HG02852 (cell line): Measurements from ENCODE around the gene JMJD4.

Experiments
- ATAC-seq: cut with Tn5 transposase; IDR thresholded peaks from one replicate; pipeline ENCODE4 v1.9.1; 2021; ENCODE audit warnings: mild to moderate bottlenecking, moderate library complexity; ENCODE audit not compliant: unreplicated experiment

Gene JMJD4, protein sequence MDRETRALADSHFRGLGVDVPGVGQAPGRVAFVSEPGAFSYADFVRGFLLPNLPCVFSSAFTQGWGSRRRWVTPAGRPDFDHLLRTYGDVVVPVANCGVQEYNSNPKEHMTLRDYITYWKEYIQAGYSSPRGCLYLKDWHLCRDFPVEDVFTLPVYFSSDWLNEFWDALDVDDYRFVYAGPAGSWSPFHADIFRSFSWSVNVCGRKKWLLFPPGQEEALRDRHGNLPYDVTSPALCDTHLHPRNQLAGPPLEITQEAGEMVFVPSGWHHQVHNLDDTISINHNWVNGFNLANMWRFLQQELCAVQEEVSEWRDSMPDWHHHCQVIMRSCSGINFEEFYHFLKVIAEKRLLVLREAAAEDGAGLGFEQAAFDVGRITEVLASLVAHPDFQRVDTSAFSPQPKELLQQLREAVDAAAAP

DNA sequence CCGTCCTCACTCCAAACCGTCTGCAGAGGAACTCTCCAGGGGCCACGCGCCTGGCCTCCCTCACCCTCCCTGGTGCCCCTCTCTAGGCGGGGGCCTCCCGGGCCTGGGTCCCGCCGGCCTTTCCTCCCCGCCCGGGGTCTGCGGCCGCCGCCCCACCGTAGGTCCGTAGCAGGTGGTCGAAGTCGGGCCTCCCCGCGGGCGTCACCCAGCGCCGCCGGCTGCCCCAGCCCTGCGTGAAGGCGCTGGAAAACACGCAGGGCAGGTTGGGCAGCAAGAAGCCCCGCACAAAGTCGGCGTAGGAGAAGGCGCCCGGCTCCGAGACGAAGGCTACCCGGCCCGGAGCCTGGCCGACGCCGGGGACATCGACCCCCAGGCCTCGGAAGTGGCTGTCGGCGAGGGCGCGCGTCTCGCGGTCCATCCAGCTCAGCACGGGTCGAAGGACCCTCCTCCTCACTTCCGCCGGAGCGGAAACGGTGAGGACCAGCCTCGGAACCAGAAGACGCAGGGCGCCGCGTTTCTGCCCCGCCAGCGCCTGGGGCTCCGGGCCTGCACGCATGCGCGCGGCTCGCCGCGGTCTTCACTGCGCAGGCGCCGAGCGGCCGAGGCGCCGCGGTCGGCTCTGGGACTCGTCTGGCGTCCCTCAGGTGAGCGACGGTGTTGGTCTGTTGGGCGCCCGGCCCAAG lies at the start of gene JMJD4, which contains the start of gene SNAP47:
TSS of gene JMJD4 (minus strand) at position 447 of the 683 bp plus-strand sequence. CDS start at position 418, 29 bp downstream.
TSS of gene SNAP47 (plus strand) at position 580 of the 683 bp plus-strand sequence. CDS start 12,302 bp downstream, outside the sequence.
- ATAC-seq: peak; percentile 94

DNA sequence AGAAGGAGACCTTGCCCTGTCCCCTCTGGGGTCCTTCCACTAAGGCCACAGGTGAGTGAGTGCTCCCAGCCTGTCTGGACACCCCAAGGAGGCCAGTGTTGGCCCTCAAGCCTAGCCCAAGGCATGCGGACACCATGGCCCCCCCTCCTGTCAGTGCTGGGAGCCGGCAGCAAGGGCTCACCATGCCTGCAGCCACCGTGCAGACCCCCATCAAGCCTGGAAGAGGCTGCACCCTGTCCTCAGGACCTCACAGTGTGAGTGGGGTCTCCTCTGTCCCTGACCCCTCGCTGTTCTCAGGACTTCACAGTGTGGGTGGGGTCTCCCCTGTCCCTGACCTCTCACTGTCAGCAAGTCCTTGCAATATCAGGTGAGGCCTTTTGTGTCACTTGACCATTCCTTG lies 47.1 kb upstream of the JMJD4 start:
- ATAC-seq: no peak

DNA sequence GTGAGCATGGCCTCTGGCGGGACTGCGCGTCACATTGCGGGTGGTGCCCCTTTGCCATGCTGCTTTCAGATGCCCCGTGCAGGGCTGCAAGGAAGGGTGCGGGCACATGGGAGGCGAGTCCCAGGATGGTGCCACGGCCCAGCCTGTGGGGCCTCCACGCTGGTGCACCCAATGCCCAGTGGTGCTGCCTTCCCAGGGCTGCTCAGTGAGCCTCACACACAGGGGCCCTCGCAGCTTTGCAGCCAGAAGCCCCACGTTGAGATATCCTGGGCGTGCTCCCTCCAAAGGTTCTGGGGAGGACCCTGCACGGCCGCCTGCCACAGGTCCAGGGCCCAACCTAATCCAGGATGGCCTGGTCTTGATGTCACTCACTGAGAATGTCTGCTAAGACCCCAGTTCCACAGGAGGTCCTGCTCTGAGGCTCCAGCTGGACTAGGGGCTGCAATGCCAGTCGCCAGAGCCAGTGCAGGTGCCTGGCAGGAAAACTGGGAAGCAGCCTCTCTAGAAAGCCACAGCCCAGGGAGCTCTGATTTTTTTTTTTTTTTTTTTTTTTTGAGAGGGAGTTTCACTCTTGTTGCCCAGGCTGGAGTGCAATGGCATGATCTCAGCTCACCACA lies 46.3 kb upstream of the JMJD4 start:
- ATAC-seq: no peak

DNA sequence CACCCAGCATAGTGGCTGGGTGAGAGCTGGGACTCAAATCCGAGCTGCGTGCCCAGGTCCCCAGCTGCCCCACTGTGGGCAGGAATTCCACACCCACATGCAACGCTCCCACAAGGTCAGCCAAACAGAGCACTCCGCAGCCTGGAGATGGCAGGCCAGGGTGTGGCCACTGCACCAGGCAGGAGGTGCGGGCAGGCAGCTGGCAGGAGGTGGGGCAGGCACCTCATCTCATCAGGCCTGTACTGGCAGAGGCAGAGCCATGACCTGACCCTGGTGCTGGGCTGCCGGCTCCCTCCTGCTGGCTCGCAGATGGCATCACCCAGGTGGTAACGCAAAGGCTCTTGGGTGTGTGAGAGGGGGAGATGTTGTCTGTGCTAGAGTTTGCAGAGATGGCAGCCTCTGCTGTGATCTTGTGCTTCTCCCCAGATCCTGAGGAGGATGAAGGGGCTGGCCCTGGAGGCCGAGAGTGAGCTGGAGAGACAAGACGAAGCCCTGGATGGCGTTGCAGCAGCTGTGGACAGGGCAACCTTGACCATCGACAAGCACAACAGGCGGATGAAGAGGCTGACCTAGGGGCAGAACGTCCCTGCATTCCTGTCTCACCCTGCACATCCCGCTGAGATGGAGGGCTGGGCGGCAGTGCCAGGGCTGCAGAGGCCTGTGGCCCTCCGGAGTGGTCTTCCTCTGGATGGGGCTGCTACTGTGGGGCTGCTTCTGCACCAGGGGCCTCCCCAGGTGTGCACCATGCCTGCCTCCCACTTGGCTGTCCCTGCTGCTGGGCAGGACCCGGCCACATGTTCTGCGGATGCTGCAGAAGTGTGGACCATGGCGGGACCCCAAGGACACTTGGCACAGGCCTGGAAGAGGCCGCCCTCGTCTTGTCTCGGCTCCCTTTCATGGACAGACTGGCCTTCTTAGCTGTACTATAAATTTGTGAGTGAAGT lies 45.3 kb upstream of the JMJD4 start:
- no peak for ATAC-seq

DNA sequence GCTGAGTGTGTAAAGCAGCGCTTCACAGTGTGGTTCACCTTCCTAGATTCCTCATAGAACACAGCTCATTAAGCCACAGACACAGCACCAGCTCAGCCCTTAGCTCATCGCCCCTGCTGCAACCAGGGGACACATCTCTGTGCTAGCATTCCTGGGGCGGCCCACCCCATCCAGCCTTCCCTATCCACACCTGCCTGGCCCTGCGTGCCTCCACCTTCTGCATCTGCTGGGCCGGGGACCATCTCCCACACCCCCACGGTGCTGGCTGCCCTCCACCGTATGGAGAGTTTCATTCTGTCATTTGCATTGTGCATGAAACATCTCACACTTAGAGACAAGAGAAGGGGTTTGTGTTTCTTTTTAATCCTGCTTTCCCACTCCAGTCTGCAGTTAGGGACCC lies 44.6 kb upstream of the JMJD4 start:
- no peak for ATAC-seq

DNA sequence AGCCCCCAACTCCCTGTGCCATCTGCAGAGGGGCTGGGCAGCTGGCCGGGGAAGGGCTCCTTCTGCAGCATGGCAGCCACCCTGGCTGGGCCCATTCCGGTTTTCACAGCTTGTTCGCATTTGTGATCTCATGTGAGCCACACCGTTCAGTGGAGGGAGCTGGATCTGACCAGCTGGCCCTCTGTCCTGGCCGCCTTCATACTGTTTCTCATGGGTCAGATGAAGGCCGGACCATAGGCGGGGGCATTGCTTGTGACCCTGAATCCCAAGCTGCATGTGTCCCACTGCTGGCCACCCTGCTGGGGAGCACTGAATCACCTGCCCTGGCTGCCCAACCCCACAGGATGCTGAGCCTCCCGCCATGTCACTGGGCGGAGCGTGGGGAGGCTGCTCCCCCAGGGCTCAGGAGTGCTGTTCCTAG lies 43.9 kb upstream of the JMJD4 start:
- no peak for ATAC-seq

DNA sequence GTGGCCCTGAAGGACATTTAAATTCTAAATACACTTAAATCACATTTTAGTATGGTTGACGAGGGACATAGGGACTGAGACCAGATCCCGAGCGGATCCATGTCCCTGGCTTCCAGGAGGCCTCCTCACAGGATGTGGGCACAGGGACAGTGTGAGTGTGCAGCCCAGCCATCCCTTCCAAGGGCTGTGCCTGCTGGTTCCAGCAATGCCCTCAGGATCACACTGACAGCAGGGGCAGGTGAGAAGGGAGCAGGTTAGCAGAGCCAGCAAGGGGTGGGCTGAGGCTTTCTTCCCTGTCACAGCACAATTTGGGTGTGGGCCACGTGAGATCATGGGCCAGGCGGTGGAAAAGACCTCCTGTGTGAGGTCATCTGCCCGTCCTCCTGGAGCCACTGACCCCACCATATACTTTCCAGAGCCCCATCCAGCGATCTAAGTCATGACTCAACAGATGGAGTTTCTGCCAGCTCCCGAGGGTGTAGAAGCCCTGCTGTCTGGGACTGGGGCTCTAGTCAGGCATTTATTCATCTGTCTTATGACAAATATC lies 43.4 kb upstream of the JMJD4 start:
- no peak for ATAC-seq

DNA sequence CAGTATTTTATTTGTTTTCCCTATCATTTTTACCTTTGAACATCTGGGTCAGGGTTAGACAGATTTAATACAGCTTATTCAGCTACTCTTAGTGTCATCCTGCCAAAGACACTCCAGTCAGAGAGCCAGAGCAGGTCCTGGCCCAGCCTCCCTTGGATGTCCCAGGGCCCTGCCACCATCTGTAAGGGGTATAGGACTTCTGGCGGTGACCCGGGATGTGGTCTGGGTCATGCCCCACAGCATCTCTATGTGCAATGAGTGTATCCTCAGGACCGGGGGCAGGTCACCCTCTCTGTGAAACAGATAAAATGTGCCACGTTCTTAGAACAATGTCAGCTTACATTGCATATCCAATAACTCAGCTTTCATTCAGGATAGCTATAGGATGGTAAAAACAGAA lies 42.5 kb upstream of the JMJD4 start:
- ATAC-seq: no peak

DNA sequence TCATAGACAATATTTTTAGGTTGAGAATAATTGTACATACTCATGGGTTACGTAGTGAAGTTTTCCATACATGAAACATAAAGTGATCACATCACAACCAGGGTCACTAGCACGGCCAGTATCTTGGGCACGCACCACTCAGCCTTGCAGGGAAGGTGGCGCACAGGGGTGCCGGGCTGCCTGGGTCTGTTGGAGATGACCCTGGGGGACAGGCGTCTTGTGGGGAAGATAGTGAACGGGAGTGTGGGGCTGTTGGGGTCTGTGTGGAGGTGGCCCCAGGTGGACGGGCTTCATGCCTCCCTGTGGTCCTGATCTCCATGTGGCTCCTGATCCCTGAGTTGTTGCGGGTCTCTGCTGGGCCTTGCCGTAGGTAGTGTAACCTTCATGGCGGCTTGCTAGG lies 42.1 kb upstream of the JMJD4 start:
- no peak for ATAC-seq

DNA sequence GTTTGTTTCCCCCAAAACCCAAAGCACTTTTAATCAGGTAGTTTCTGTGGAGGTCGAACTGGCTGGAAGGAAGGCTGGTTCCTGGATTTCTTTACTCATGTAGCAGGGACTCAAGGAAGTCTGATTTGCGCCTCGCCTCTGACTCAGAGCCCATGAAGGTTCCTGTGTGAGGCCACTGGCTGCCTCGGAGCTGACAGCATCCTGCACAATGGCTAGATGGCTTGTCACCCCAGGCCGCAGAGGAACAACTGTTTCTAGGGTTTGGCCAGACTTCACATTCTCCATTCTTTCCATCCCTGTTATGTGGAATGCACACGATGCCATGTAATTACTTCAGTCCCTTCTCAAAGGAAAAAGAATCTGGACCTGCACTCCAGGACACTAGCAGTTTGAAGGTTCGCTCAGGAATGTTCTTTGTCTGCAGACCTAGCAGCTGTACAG lies 41.2 kb upstream of the JMJD4 start:
- ATAC-seq: no peak

DNA sequence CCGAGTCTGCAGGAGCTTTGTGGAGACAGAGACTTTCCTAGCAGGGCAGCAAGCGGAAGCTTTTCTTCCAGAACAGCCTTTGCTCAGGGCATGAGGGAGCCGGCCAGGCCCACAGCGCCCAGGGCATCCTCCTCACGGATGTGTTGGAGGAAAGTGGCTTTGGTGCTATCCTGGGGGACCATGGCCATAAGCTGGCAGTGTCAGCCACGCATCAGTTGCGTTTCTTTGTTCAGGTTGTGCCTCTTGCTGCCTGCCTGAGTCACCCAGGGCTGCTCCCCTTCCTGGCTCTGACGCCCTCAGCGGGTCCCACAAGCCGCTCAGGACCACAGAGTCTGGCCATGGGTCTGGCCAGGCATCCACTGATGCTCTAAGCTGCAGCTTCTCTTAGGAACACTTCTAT lies 40.7 kb upstream of the JMJD4 start:
- ATAC-seq: no peak

DNA sequence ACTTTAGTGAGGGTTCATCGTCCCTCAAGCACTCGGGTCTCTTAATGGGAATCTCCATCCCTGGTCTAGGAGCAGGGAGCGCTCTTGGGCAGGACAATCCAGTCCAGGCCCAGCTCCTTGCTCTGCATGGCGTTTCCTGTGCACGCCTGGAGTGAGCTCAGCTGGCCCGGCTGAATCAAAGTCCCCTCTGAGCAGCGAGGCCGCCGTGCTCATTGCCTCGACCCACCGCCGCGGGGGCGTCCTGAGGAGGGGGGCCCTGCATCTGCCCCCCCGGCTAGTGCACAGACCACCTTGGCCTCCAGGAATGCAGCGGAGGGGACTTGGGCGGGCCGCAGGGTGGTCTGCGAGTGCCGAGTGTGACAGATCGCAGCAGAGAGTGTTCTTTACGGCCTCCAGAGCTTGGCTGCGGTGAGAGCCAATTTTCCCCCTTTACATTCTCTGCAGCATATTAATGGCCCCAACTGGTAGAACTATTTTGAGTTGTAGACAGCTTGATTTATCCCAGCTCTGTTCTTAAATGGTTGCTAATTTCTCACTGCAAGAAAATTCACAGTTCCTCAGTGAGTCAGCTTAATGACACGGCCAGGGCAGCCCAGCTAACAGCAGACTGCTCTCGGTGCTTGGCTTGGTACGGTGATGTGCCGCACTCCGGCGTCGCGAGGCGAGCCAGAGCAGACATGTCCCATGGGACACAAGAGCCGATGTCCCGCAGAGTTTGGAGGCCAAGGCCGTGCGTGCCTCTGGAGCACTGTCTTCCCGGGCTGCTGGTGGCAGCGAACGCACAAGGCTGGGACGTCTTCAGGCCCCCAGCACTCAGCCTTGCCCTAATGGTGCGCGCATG lies 39.9 kb upstream of the JMJD4 start:
- ATAC-seq: no peak

DNA sequence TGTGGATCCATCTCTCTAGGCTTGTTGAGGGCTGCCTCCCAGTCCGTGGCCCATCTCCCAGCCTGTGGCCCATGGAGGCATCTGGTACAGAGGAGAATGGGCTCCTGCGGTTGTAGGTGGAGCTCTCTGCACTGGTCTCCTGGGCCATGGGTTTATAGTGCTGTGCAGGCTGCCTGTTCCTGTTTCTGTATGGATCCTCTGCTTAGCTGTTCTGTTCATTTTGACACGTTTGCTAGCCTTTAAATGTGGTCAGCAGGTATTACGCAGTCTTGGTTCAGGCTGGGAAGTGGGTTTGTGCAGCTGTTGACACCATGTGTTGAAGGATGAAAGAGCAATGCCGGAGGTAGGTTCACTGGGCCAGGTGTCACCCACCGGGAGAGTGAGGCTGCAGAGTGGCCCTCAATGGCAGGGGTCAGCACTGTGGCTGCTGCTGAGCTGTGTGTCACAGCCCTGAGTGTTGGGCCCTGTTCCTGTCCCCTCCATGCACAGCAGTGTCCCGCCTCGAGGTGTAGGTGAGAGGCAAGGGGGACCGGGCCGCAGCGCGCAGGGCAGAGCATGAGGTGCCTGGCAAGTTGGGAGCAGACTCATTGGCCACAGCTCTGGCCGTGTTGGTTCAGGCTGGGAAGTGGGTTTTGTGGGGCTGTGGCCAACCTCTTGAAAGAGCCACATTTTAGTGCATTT lies 39.1 kb upstream of the JMJD4 start:
- no peak for ATAC-seq

DNA sequence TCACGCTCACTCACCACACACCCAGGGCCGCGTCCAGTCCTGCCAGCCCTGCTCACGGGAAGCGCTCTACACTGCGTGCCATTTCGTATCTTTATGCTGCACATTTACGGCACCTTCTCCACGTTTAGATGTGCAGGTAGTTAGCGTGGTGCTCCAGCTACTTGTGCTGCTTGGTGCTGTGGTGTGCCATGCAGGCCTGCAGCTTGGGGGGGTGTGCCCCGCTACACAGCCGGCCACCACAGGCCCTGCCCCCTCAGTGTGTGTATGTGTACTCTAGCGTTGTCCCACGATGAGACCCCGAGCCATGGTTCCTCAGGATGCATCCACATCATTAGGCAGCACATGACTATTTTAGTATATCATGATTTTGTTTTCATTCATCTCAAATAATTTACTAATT lies 38.5 kb upstream of the JMJD4 start:
- ATAC-seq: no peak

DNA sequence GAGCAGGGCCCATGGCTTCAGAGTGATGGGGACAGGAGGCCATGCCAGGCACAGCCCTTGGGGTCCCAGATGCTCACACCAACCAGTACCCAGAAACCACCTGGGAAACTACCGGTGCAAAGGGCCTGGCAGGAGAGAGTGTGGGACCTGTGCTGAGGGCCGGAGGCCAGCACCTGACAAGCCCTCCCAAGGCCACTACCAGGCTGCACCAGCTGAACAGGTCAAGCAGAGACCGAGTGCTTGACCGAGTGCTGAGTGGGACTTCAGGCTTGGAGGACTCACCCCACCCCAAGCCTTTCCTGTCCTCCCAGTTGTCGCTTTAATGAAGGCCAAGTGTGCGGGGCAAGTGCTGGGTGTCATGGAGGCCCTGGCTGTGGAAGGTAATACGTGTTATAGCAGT lies 36.7 kb upstream of the JMJD4 start:
- no peak for ATAC-seq

DNA sequence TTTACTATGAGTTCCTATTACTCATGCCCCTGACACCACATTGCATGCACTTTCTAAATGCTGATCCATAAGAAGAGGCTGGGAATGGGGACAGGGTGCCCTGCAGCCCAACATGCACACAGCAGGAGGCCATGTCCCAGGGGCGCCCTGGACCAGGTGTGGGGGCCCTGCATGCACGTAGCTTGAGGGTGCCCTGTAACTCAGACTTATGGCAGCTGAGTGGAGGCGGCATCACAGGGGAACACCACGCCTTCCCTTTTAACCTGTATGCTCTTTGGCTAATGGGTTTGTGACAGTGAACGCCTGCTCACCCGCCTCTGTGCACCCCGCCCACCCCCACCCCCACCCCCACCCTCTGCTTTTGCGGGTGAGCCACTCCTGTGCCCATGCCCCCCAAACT lies 36.2 kb upstream of the JMJD4 start:
- ATAC-seq: no peak

DNA sequence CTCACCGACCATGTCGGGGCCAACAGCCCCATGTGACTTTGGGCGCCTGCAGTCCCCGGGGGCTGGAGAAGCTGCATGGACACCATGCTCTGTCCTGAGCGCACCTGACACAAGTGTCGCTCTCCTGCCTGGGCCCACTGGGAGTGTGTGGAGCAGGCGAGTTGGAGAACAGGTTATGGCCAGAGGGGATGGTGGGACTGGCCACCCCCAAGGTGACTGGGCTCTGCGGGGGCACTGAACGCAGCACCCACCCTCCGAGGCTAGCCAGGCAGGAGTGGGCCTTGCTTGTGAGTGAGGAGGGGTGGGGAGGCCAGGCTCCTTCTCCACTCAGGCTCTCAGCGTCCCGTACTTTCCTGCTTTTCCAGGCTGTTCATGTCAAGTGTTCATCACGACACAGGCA lies 35.7 kb upstream of the JMJD4 start:
- no peak for ATAC-seq

DNA sequence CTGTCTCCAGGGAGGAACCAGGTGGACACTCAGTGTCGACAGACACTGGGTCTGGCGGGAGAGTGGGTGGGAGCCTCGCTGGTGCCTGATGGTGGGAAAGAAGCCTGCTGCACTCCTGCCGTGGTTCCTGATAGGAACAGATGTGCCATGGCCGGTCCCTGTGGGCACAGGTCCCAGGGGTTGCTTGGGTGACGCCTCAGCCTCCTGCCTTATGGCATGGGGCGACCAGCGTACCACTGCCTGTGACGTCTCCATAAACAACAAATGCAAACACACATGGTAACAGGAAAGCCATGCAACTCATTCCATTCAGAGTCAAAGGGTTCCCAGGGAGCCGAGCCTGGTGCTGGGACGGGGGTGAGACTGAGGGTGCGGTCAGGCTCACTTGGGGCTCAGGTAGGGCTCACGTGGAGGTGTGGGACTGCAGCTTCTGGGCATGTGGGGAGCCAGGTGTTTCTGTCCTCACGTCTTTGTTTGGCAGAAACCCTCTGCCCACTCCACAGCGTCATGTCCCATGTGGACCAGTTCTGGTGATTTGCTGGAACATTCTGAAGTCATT lies 34.9 kb upstream of the JMJD4 start:
- no peak for ATAC-seq
